IMR-90 (cell line): ENCODE data around the gene NPHS1.

ENCODE experiments used
- POLR2A ChIP-seq: IDR thresholded peaks from 2 replicates; pipeline ENCODE4 v1.6.1; 2012; ENCODE audit warnings: mild to moderate bottlenecking, low read depth, low read length
- RAD21 ChIP-seq: IDR thresholded peaks from 2 replicates; pipeline ENCODE4 v1.6.1; 2012; ENCODE audit warnings: low read length, improper control_type of control experiment
- TF ChIP-seq, protein P1 (sequence below): conservative IDR thresholded peaks from 2 replicates; pipeline ENCODE4 v1.5.1; 2012; ENCODE audit warnings: mild to moderate bottlenecking, low read depth, low read length, improper control_type of control experiment

DNA sequence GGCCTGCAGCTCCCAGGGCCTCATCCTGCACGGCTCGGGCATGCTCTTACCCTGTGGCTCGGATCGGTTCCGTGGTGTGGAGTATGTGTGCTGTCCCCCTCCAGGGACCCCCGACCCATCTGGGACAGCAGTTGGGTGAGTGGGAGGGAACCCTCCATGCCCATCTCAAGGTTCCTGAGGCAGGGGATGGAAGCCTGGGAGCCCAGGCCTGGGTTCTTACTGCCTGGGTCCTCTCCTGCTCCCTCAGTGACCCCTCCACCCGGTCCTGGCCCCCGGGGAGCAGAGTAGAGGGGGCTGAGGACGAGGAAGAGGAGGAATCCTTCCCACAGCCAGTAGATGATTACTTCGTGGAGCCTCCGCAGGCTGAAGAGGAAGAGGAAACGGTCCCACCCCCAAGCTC is 19.3 kb upstream of the NPHS1 start:
- TF ChIP-seq RAD21 (no peak), POLR2A (no peak)
- TF ChIP-seq, protein P1, sequence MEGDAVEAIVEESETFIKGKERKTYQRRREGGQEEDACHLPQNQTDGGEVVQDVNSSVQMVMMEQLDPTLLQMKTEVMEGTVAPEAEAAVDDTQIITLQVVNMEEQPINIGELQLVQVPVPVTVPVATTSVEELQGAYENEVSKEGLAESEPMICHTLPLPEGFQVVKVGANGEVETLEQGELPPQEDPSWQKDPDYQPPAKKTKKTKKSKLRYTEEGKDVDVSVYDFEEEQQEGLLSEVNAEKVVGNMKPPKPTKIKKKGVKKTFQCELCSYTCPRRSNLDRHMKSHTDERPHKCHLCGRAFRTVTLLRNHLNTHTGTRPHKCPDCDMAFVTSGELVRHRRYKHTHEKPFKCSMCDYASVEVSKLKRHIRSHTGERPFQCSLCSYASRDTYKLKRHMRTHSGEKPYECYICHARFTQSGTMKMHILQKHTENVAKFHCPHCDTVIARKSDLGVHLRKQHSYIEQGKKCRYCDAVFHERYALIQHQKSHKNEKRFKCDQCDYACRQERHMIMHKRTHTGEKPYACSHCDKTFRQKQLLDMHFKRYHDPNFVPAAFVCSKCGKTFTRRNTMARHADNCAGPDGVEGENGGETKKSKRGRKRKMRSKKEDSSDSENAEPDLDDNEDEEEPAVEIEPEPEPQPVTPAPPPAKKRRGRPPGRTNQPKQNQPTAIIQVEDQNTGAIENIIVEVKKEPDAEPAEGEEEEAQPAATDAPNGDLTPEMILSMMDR: no peak
